ENCODE measurements around the gene TSPAN31.

Gene TSPAN31

DNA sequence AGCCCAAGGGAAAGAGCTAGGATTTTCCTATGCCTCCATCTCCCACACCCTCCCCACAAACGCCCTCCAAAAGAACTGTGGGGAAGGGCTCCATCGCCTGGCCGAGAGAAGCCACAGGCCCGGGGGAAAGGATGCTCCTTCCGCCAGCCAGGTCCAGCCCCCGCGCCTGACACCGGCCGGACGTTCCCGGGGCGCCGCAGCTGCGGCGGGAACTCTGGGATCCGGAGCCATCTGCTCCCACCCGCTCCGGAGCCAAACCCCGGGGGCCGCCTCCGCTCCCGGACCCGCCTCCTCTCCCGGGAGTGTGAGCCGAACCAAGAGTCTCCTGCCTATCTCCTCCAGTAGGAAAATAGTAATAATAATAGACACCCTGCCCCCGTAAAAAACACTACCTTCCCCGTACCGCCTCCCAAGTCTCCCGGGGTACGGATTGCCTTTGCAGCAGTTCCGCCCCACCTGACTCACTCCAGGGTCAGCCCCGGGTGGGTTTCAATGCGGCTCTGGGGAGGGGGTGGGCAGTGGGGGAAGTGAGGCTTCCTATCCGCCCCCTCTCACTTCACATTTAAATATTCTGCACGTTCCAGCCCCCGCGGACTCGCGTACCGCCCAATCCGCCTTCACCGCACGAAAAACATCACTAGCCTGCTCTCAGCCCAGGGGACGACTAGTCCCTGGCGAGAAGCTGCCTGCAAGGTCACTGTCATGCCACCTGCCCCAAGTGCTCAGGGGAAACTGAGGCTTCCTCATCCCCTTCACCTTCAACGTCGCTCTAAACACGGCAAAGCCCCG lies 8.7 kb upstream of the TSPAN31 start (continued):
- TF ChIP-seq, protein P1, sequence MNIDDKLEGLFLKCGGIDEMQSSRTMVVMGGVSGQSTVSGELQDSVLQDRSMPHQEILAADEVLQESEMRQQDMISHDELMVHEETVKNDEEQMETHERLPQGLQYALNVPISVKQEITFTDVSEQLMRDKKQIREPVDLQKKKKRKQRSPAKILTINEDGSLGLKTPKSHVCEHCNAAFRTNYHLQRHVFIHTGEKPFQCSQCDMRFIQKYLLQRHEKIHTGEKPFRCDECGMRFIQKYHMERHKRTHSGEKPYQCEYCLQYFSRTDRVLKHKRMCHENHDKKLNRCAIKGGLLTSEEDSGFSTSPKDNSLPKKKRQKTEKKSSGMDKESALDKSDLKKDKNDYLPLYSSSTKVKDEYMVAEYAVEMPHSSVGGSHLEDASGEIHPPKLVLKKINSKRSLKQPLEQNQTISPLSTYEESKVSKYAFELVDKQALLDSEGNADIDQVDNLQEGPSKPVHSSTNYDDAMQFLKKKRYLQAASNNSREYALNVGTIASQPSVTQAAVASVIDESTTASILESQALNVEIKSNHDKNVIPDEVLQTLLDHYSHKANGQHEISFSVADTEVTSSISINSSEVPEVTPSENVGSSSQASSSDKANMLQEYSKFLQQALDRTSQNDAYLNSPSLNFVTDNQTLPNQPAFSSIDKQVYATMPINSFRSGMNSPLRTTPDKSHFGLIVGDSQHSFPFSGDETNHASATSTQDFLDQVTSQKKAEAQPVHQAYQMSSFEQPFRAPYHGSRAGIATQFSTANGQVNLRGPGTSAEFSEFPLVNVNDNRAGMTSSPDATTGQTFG (tag by site-specific recombination; IDR thresholded peaks at IDR 0.05; ENCODE audit: borderline replicate concordance) = no peak
- TF ChIP-seq KLF17 (tag by site-specific recombination; IDR thresholded peaks at IDR 0.05) = 0 out of 2 replicates have a peak, but pooled peaks have one; percentile 36
- no peak for TF ChIP-seq ZNF558 (tag by site-specific recombination; IDR thresholded peaks at IDR 0.05)
- TF ChIP-seq ZBTB20 (tag by site-specific recombination; IDR thresholded peaks at IDR 0.05) = peak; percentile 87
- TF ChIP-seq ZBTB48 (tag by site-specific recombination; IDR thresholded peaks at IDR 0.05) = 0 out of 2 replicates have a peak, but pooled peaks have one; percentile 1
- TF ChIP-seq ZNF645 (tag by site-specific recombination; IDR thresholded peaks at IDR 0.05) = no peak
- no peak for TF ChIP-seq ZNF777 (tag by site-specific recombination; IDR thresholded peaks at IDR 0.05; ENCODE audit: borderline replicate concordance)
- no peak for TF ChIP-seq ZNF175 (tag by site-specific recombination; IDR thresholded peaks at IDR 0.05)
- TF ChIP-seq ZBTB26 (tag by site-specific recombination; optimal IDR thresholded peaks at IDR 0.05) = peak; percentile 62
- TF ChIP-seq ZNF394 (tag by site-specific recombination; IDR thresholded peaks at IDR 0.05; ENCODE audit: borderline replicate concordance) = peak; percentile 36; the same call in 1 of the 2 replicates
- TF ChIP-seq ZNF324 (tag by site-specific recombination; IDR thresholded peaks at IDR 0.05) = no peak
- TF ChIP-seq, protein P2, sequence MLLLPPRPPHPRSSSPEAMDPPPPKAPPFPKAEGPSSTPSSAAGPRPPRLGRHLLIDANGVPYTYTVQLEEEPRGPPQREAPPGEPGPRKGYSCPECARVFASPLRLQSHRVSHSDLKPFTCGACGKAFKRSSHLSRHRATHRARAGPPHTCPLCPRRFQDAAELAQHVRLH (tag by site-specific recombination; IDR thresholded peaks at IDR 0.05) = no peak
- TF ChIP-seq REPIN1 (tag by site-specific recombination; IDR thresholded peaks at IDR 0.05; ENCODE audit: low read depth) = peak; percentile 56; the same call in 1 of the 2 replicates
- peak; percentile 87; the same call in 1 of the 2 replicates for TF ChIP-seq IKZF3 (tag by site-specific recombination; IDR thresholded peaks at IDR 0.05)
- peak; percentile 86 for TF ChIP-seq ZFHX2 (tag by site-specific recombination; conservative IDR thresholded peaks at IDR 0.05)
- peak; percentile 71 for TF ChIP-seq ZNF76 (tag by site-specific recombination; IDR thresholded peaks at IDR 0.05; ENCODE audit: borderline replicate concordance, low read depth)
- peak; percentile 66 for TF ChIP-seq SP3 (tag by site-specific recombination; IDR thresholded peaks at IDR 0.05)
- TF ChIP-seq, protein P3, sequence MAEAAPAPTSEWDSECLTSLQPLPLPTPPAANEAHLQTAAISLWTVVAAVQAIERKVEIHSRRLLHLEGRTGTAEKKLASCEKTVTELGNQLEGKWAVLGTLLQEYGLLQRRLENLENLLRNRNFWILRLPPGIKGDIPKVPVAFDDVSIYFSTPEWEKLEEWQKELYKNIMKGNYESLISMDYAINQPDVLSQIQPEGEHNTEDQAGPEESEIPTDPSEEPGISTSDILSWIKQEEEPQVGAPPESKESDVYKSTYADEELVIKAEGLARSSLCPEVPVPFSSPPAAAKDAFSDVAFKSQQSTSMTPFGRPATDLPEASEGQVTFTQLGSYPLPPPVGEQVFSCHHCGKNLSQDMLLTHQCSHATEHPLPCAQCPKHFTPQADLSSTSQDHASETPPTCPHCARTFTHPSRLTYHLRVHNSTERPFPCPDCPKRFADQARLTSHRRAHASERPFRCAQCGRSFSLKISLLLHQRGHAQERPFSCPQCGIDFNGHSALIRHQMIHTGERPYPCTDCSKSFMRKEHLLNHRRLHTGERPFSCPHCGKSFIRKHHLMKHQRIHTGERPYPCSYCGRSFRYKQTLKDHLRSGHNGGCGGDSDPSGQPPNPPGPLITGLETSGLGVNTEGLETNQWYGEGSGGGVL (tag by site-specific recombination; IDR thresholded peaks at IDR 0.05) = peak; percentile 92
- TF ChIP-seq, protein P4, sequence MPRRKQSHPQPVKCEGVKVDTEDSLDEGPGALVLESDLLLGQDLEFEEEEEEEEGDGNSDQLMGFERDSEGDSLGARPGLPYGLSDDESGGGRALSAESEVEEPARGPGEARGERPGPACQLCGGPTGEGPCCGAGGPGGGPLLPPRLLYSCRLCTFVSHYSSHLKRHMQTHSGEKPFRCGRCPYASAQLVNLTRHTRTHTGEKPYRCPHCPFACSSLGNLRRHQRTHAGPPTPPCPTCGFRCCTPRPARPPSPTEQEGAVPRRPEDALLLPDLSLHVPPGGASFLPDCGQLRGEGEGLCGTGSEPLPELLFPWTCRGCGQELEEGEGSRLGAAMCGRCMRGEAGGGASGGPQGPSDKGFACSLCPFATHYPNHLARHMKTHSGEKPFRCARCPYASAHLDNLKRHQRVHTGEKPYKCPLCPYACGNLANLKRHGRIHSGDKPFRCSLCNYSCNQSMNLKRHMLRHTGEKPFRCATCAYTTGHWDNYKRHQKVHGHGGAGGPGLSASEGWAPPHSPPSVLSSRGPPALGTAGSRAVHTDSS (tag by site-specific recombination; IDR thresholded peaks at IDR 0.05) = no peak
- TF ChIP-seq EGR2 (tag by site-specific recombination; IDR thresholded peaks at IDR 0.05; ENCODE audit: low read depth) = peak; percentile 69
- no peak for TF ChIP-seq ZNF776 (tag by site-specific recombination; IDR thresholded peaks at IDR 0.05; ENCODE audit: borderline replicate concordance)
- TF ChIP-seq KLF16 (tag by site-specific recombination; IDR thresholded peaks at IDR 0.05) = 0 out of 2 replicates have a peak, but pooled peaks have one; percentile 46
- peak; percentile 44 for TF ChIP-seq ZNF654 (tag by site-specific recombination; IDR thresholded peaks at IDR 0.05; ENCODE audit: low read depth)
- no peak for TF ChIP-seq ZNF223 (tag by site-specific recombination; IDR thresholded peaks at IDR 0.05)
- no peak for TF ChIP-seq ZNF521 (tag by site-specific recombination; IDR thresholded peaks at IDR 0.05)
- no peak for TF ChIP-seq GLI2 (tag by site-specific recombination; IDR thresholded peaks at IDR 0.05; ENCODE audit: borderline replicate concordance, low read depth)
- no peak for TF ChIP-seq ZBTB1 (tag by site-specific recombination; IDR thresholded peaks at IDR 0.05)
- TF ChIP-seq ZNF548 (tag by site-specific recombination; IDR thresholded peaks at IDR 0.05) = no peak
- TF ChIP-seq ZBTB17 (tag by site-specific recombination; IDR thresholded peaks at IDR 0.05) = peak; percentile 63; the same call in 1 of the 2 replicates
- peak; percentile 80 for TF ChIP-seq GLIS2 (tag by site-specific recombination; IDR thresholded peaks at IDR 0.05)
